HepG2 (cell line): Measurements from ENCODE around the gene ETFA. TPM values are rescaled to one million over a fixed set of nuclear protein-coding genes. Genes with fewer than 3 reads are reported as not detected.
A peak's percentile ranks its signal among the peaks of the same experiment; 100 is the strongest.

Source experiments
- ATAD3A ChIP-seq: sonication (generic); formaldehyde crosslinking; IDR thresholded peaks from 2 replicates; pipeline ENCODE4 v1.4.0; 2020; ENCODE audit warnings: missing genetic modification reagents
- HMG20B ChIP-seq: conservative IDR thresholded peaks from 2 replicates; pipeline ENCODE4 v1.6.1; 2016; ENCODE audit warnings: missing genetic modification reagents, missing compliant biosample characterization
- MXI1 ChIP-seq: IDR thresholded peaks from 3 replicates; pipeline ENCODE4 v1.6.1; 2012; ENCODE audit warnings: low read depth, low read length, inconsistent platforms, borderline replicate concordance
- NAIF1 ChIP-seq: sonication (generic); formaldehyde crosslinking; IDR thresholded peaks from 2 replicates; pipeline ENCODE4 v1.5.0; 2020; ENCODE audit warnings: mild to moderate bottlenecking, missing genetic modification reagents, borderline replicate concordance
- NFATC3 ChIP-seq: sonication (generic); formaldehyde crosslinking; IDR thresholded peaks from 2 replicates; pipeline ENCODE4 v1.5.1; 2020; ENCODE audit warnings: mild to moderate bottlenecking, missing genetic modification reagents
- PPARG ChIP-seq: conservative IDR thresholded peaks from 2 replicates; pipeline ENCODE4 v1.6.1; 2016; ENCODE audit warnings: missing biosample characterization, missing genetic modification reagents
- PRMT3 ChIP-seq: sonication (generic); formaldehyde crosslinking; IDR thresholded peaks from 2 replicates; pipeline ENCODE4 v1.8.1; 2022; ENCODE audit warnings: low read depth, mild to moderate bottlenecking, moderate library complexity, missing genetic modification reagents, borderline replicate concordance
- ZBTB20 ChIP-seq: sonication (generic); formaldehyde crosslinking; IDR thresholded peaks from 2 replicates; pipeline ENCODE4 v1.8.1; 2023; ENCODE audit warnings: missing genetic modification reagents, low read depth, mild to moderate bottlenecking, borderline replicate concordance
- ZBTB21 ChIP-seq: sonication (generic); formaldehyde crosslinking; IDR thresholded peaks from 2 replicates; pipeline ENCODE4 v1.4.0; 2020; ENCODE audit warnings: missing genetic modification reagents
- ZNF160 ChIP-seq: sonication (generic); formaldehyde crosslinking; IDR thresholded peaks from 2 replicates; pipeline ENCODE4 v1.8.0; 2022; ENCODE audit warnings: mild to moderate bottlenecking, inconsistent platforms, missing genetic modification reagents
- ZNF331 ChIP-seq: sonication (generic); formaldehyde crosslinking; IDR thresholded peaks from 2 replicates; pipeline ENCODE4 v1.4.0; 2020; ENCODE audit warnings: missing genetic modification reagents
- ZNF468 ChIP-seq: sonication (generic); formaldehyde crosslinking; IDR thresholded peaks from 2 replicates; pipeline ENCODE4 v1.8.0; 2022; ENCODE audit warnings: mild to moderate bottlenecking, moderate library complexity, missing genetic modification reagents
- ZNF552 ChIP-seq: sonication (generic); formaldehyde crosslinking; IDR thresholded peaks from 2 replicates; pipeline ENCODE4 v1.9.0; 2022; ENCODE audit warnings: missing genetic modification reagents, mild to moderate bottlenecking, borderline replicate concordance
- ZNF570 ChIP-seq: sonication (generic); formaldehyde crosslinking; IDR thresholded peaks from 2 replicates; pipeline ENCODE4 v1.4.0; 2020; ENCODE audit warnings: mild to moderate bottlenecking, missing genetic modification reagents, borderline replicate concordance
- ZNF777 ChIP-seq: sonication (generic); formaldehyde crosslinking; IDR thresholded peaks from 2 replicates; pipeline ENCODE4 v1.4.0; 2020; ENCODE audit warnings: missing genetic modification reagents
- ZNF792 ChIP-seq: IDR thresholded peaks from 2 replicates; pipeline ENCODE4 v1.6.1; 2016
- polyA plus RNA-seq, 8 experiments: library from polyadenylated mRNA; depleted of rRNA in 3 of 8; stranded (reverse) in 7 of 8; unstranded in 1 of 8; fragments of >200 nt; fragmentation: Illumina TruSeq in 4 of 8; extraction: Trizol in 4 of 8; gene quantifications; 2 replicates each; pipeline versions ENCODE4 v1.2.1 to v1.2.3, GENCODE V29; 2011 to 2016; ENCODE audit warnings: low read depth in 4 of 8, missing spikeins in 1 of 8, mixed read lengths in 1 of 8; ENCODE audit not compliant: insufficient read depth in 1 of 8
- total RNA-seq, 5 experiments: library from RNA; depleted of rRNA; stranded (reverse); fragments of >200 nt; fragmentation: Illumina TruSeq; extraction: Trizol; gene quantifications; 2 replicates each; pipeline ENCODE4 v1.2.3, GENCODE V29; 2016; ENCODE audit warnings: low read depth in 1 of 5
- TF ChIP-seq, protein P1 (sequence below): sonication (generic); formaldehyde crosslinking; IDR thresholded peaks from 2 replicates; pipeline ENCODE4 v1.4.0; 2020; ENCODE audit warnings: missing genetic modification reagents
- TF ChIP-seq, protein P2 (sequence below): sonication (generic); formaldehyde crosslinking; IDR thresholded peaks from 2 replicates; pipeline ENCODE4 v1.4.0; 2020; ENCODE audit warnings: missing genetic modification reagents
- TF ChIP-seq, protein P3 (sequence below): sonication (generic); formaldehyde crosslinking; IDR thresholded peaks from 2 replicates; pipeline ENCODE4 v1.8.1; 2022; ENCODE audit warnings: mild to moderate bottlenecking, missing genetic modification reagents
- TF ChIP-seq, protein P4 (sequence below): sonication (generic); formaldehyde crosslinking; IDR thresholded peaks from 2 replicates; pipeline ENCODE4 v1.4.0; 2020; ENCODE audit warnings: mild to moderate bottlenecking, low read depth, missing genetic modification reagents
- TF ChIP-seq, protein P5 (sequence below): sonication (generic); formaldehyde crosslinking; IDR thresholded peaks from 2 replicates; pipeline ENCODE4 v1.4.0; 2020; ENCODE audit warnings: missing genetic modification reagents
- TF ChIP-seq, protein P6 (sequence below): sonication (generic); formaldehyde crosslinking; IDR thresholded peaks from 2 replicates; pipeline ENCODE4 v1.5.1; 2020; ENCODE audit warnings: mild to moderate bottlenecking, missing genetic modification reagents, moderate library complexity

Gene ETFA
- total and polyA plus RNA-seq, 2 of the 13 experiments (the other 11 are each of a cell fraction or from before 2014, with no cell fraction given): 291 to 396 TPM

DNA sequence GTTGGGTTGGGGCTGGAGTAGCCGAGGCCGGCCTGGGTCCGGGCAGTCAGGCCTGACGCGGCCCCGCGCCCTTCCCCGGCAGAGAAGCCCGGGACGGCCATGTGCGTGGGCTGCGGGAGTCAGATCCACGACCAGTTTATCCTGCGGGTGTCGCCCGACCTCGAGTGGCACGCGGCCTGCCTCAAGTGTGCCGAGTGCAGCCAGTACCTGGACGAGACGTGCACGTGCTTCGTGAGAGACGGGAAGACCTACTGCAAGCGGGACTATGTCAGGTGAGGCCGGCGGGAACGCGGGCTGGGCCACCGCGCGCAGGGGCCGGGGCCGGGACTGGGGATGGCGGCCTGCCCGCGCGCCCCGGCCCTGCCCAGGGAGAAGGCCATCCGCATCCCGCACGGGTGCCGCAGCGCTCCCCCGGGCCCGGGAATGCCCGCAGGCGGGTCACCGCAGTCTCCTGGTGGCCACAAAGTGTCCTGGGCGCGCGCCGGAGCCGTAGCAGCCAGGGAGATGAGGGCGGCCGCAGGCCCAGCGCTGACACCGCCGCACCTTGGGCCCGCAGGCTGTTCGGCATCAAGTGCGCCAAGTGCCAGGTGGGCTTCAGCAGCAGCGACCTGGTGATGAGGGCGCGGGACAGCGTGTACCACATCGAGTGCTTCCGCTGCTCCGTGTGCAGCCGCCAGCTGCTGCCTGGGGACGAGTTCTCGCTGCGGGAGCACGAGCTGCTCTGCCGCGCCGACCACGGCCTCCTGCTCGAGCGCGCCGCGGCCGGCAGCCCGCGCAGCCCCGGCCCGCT, 26.6 kb upstream of the ETFA start (continued):
- peak; percentile 26; the same call in 1 of the 3 replicates for TF ChIP-seq MXI1
- TF ChIP-seq ZNF468: peak; percentile 50; the same call in 1 of the 2 replicates
- TF ChIP-seq, protein P1, sequence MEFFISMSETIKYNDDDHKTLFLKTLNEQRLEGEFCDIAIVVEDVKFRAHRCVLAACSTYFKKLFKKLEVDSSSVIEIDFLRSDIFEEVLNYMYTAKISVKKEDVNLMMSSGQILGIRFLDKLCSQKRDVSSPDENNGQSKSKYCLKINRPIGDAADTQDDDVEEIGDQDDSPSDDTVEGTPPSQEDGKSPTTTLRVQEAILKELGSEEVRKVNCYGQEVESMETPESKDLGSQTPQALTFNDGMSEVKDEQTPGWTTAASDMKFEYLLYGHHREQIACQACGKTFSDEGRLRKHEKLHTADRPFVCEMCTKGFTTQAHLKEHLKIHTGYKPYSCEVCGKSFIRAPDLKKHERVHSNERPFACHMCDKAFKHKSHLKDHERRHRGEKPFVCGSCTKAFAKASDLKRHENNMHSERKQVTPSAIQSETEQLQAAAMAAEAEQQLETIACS (CRISPR knock-in tag): peak; percentile 62
- TF ChIP-seq, protein P2, sequence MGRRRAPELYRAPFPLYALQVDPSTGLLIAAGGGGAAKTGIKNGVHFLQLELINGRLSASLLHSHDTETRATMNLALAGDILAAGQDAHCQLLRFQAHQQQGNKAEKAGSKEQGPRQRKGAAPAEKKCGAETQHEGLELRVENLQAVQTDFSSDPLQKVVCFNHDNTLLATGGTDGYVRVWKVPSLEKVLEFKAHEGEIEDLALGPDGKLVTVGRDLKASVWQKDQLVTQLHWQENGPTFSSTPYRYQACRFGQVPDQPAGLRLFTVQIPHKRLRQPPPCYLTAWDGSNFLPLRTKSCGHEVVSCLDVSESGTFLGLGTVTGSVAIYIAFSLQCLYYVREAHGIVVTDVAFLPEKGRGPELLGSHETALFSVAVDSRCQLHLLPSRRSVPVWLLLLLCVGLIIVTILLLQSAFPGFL: peak; percentile 93; the same call in 1 of the 2 replicates
- 0 out of 2 replicates have a peak, but pooled peaks have one; percentile 22 for TF ChIP-seq ZNF160
- TF ChIP-seq ZNF777 (CRISPR knock-in tag): peak; percentile 77
- TF ChIP-seq ATAD3A: no peak
- TF ChIP-seq PRMT3 (CRISPR knock-in tag): peak; percentile 15; the same call in 1 of the 2 replicates
- TF ChIP-seq ZBTB21 (CRISPR knock-in tag): no peak
- TF ChIP-seq, protein P3, sequence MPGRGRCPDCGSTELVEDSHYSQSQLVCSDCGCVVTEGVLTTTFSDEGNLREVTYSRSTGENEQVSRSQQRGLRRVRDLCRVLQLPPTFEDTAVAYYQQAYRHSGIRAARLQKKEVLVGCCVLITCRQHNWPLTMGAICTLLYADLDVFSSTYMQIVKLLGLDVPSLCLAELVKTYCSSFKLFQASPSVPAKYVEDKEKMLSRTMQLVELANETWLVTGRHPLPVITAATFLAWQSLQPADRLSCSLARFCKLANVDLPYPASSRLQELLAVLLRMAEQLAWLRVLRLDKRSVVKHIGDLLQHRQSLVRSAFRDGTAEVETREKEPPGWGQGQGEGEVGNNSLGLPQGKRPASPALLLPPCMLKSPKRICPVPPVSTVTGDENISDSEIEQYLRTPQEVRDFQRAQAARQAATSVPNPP (CRISPR knock-in tag): peak; percentile 92
- 0 out of 2 replicates have a peak, but pooled peaks have one; percentile 93 for TF ChIP-seq ZNF570
- no peak for TF ChIP-seq PPARG
- TF ChIP-seq NFATC3 (CRISPR knock-in tag): no peak
- TF ChIP-seq, protein P4, sequence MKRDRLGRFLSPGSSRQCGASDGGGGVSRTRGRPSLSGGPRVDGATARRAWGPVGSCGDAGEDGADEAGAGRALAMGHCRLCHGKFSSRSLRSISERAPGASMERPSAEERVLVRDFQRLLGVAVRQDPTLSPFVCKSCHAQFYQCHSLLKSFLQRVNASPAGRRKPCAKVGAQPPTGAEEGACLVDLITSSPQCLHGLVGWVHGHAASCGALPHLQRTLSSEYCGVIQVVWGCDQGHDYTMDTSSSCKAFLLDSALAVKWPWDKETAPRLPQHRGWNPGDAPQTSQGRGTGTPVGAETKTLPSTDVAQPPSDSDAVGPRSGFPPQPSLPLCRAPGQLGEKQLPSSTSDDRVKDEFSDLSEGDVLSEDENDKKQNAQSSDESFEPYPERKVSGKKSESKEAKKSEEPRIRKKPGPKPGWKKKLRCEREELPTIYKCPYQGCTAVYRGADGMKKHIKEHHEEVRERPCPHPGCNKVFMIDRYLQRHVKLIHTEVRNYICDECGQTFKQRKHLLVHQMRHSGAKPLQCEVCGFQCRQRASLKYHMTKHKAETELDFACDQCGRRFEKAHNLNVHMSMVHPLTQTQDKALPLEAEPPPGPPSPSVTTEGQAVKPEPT: peak; percentile 66; the same call in 1 of the 2 replicates
- 0 out of 2 replicates have a peak, but pooled peaks have one; percentile 23 for TF ChIP-seq ZNF331 (CRISPR knock-in tag)
- TF ChIP-seq, protein P5, sequence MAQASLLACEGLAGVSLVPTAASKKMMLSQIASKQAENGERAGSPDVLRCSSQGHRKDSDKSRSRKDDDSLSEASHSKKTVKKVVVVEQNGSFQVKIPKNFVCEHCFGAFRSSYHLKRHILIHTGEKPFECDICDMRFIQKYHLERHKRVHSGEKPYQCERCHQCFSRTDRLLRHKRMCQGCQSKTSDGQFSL: 0 out of 2 replicates have a peak, but pooled peaks have one; percentile 18
- TF ChIP-seq, protein P6, sequence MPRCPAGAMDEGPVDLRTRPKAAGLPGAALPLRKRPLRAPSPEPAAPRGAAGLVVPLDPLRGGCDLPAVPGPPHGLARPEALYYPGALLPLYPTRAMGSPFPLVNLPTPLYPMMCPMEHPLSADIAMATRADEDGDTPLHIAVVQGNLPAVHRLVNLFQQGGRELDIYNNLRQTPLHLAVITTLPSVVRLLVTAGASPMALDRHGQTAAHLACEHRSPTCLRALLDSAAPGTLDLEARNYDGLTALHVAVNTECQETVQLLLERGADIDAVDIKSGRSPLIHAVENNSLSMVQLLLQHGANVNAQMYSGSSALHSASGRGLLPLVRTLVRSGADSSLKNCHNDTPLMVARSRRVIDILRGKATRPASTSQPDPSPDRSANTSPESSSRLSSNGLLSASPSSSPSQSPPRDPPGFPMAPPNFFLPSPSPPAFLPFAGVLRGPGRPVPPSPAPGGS (CRISPR knock-in tag): peak; percentile 90; the same call in 1 of the 2 replicates
- peak; percentile 32; the same call in 1 of the 2 replicates for TF ChIP-seq ZBTB20 (CRISPR knock-in tag)
- no peak for TF ChIP-seq NAIF1 (CRISPR knock-in tag)
- no peak for TF ChIP-seq ZNF792 (CRISPR knock-in tag)
- TF ChIP-seq HMG20B (CRISPR knock-in tag): 0 out of 2 replicates have a peak, but pooled peaks have one; percentile 9
- TF ChIP-seq ZNF552 (CRISPR knock-in tag): 0 out of 2 replicates have a peak, but pooled peaks have one; percentile 81
